CD4-positive, alpha-beta T cell (primary cell): ENCODE results near the gene TMCC3. TPM values are rescaled to one million over a fixed set of nuclear protein-coding genes. Genes with fewer than 3 reads are reported as not detected.
"Not testable (repeated sequence)": the region's sequence is repeated elsewhere in the genome, so short reads cannot be mapped to it uniquely, and the experiment has no call there.

Experiments
- ATAC-seq: fragments of 200-7000 bp; cut with Tn5 transposase; one replicate; pipeline ENCODE4 v1.10.0; 2022; ENCODE audit warnings: mild to moderate bottlenecking; ENCODE audit not compliant: poor library complexity
- CTCF ChIA-PET: fragments of 350-600 bp; sonication (Branson Sonifier 250); formaldehyde crosslinking; loops from one replicate; lab custom pipeline; 2021; ENCODE audit warnings: antibody characterized with exemption, inconsistent platforms; lab: Charles Lee
- POLR2A ChIA-PET: fragments of 350-600 bp; sonication (Branson Sonifier 250); formaldehyde crosslinking; loops from one replicate; lab custom pipeline; 2021; ENCODE audit warnings: antibody characterized with exemption, inconsistent platforms; lab: Charles Lee
- DNase-seq, 14 experiments: peaks; one replicate each; pipeline ENCODE4 v3.0.0-alpha.2; 2013 to 2020; ENCODE audit warnings: mixed read lengths in 2 of 14
- H3K27ac ChIP-seq, 2 donors: one replicate each; pipeline versions ENCODE4 v1.5.1 to v1.7.0; 2013; ENCODE audit warnings: low read length in 2 of 2, low read depth in 1 of 2, mild to moderate bottlenecking in 1 of 2
- H3K27me3 ChIP-seq, 2 experiments: 1 replicate in 1 of 2; 2 replicates in 1 of 2; pipeline versions ENCODE4 v1.6.1 to v1.7.0; 2013; ENCODE audit warnings: low read length in 2 of 2, control low read depth in 1 of 2, mild to moderate bottlenecking in 1 of 2, moderate library complexity in 1 of 2; ENCODE audit not compliant: insufficient read depth in 2 of 2, control insufficient read depth in 1 of 2
- H3K36me3 ChIP-seq: one replicate; pipeline ENCODE4 v1.6.1; 2013; ENCODE audit warnings: low read length, control low read depth; ENCODE audit not compliant: insufficient read depth
- H3K4me1 ChIP-seq: one replicate; pipeline ENCODE4 v1.6.1; 2013; ENCODE audit warnings: low read length, control low read depth; ENCODE audit not compliant: insufficient read depth
- H3K4me3 ChIP-seq: one replicate; pipeline ENCODE4 v1.5.1; 2013; ENCODE audit warnings: mild to moderate bottlenecking, low read length, moderate library complexity
- H3K9me3 ChIP-seq, 2 experiments: 1 replicate in 1 of 2; 2 replicates in 1 of 2; pipeline versions ENCODE4 v1.6.1 to v1.7.0; 2013; ENCODE audit warnings: low read length in 2 of 2, mild to moderate bottlenecking in 2 of 2, control low read depth in 1 of 2, moderate library complexity in 1 of 2; ENCODE audit not compliant: control insufficient read depth in 1 of 2, insufficient read depth in 1 of 2
- H3K27ac Mint-ChIP-seq: one replicate; pipeline ENCODE4 v1.8.0; 2020; ENCODE audit warnings: mixed read lengths
- H3K27me3 Mint-ChIP-seq: one replicate; pipeline ENCODE4 v1.8.0; 2021; ENCODE audit warnings: mixed read lengths
- H3K36me3 Mint-ChIP-seq: one replicate; pipeline ENCODE4 v1.8.0; 2021; ENCODE audit warnings: low read depth, mixed read lengths
- H3K4me1 Mint-ChIP-seq: one replicate; pipeline ENCODE4 v1.8.0; 2021; ENCODE audit warnings: low read depth, mixed read lengths
- H3K4me3 Mint-ChIP-seq: one replicate; pipeline ENCODE4 v1.8.0; 2020; ENCODE audit warnings: mild to moderate bottlenecking, mixed read lengths
- H3K9me3 Mint-ChIP-seq: one replicate; pipeline ENCODE4 v1.8.0; 2020; ENCODE audit warnings: mixed read lengths
- intact Hi-C, 2 experiments: fragments of 100-400 bp; cut with DNase I in 1 of 2; cut with micrococcal nuclease in 1 of 2; formaldehyde crosslinking; loops; one replicate each; pipeline versions ENCODE4 v1.15.1 to v1.9.0; 2023 to 2025; cut with DNase I, micrococcal nuclease
- total RNA-seq, 174 experiments: library from RNA in 2 of 174; stranded (reverse) in 2 of 174; gene quantifications; one replicate each; pipeline ENCODE4 v1.2.3 and lab custom pipeline; 2021 to 2026
- TF ChIP-seq, protein P1 (sequence below): fragments of 200-600 bp; IDR thresholded peaks from one replicate; pipeline ENCODE4 v1.8.0; 2022; ENCODE audit warnings: antibody characterized with exemption, mild to moderate bottlenecking

TMCC3 gene
- total RNA-seq, 2 experiments from 2014 or later: 0.78 to 1.3 TPM

DNA sequence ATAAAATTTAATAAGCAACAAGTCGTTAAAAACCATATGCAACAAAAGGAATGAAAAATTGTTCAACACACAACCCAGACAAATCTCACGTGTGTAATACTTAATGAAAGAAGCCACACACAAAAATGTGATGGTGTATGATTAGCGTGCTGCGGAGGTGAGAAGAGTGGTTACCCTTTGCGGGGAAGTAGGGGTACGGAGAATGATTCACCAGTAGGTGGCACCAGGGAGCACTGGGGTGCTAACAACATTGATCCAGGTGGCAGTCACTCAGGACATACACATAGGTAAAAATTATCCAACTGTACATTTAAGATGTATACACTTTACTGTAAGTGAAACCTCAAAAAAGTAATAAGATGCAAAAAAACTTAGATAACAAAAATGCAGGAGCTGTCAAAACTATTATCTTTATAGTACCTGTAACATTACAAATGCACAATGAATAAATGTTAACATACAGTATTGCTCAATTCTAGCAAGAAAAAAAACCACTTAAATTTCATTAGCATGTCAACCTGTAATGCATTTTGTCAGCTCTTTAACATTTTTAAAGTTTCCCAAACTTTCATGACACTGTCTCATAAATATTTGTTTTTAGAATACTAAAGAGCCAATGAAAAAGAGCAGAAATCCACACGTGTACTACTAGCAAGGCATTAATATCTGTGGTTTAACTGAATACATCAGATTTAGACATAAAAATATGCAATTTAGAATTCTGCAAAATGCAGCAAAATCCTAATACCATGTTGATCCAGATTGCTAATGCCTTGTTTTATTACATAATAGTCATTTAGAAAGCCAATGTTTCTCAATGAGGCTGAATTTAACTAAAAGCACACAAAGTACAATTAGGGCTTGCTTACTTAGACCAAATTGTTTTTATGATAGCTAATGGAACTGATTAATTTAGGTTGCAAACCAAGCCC, 46.7 kb downstream of the TMCC3 start:
- H3K9me3 ChIP-seq: no peaks in the 10 kb centered on the region
- no peak overlapping the region for H3K4me3 ChIP-seq
- no peaks in the 10 kb centered on the region for H3K36me3 Mint-ChIP-seq
- intact Hi-C loops: loop anchor here (2.0 to 10.0 kb wide), 5 partner anchors 159 to 931 kb away; no protein-coding TSS in a partner anchor
- no peak overlapping the region for H3K27ac Mint-ChIP-seq
- H3K27ac ChIP-seq: no peak overlapping the region
- no peaks in the 10 kb centered on the region for H3K36me3 ChIP-seq
- TF ChIP-seq, protein P1, sequence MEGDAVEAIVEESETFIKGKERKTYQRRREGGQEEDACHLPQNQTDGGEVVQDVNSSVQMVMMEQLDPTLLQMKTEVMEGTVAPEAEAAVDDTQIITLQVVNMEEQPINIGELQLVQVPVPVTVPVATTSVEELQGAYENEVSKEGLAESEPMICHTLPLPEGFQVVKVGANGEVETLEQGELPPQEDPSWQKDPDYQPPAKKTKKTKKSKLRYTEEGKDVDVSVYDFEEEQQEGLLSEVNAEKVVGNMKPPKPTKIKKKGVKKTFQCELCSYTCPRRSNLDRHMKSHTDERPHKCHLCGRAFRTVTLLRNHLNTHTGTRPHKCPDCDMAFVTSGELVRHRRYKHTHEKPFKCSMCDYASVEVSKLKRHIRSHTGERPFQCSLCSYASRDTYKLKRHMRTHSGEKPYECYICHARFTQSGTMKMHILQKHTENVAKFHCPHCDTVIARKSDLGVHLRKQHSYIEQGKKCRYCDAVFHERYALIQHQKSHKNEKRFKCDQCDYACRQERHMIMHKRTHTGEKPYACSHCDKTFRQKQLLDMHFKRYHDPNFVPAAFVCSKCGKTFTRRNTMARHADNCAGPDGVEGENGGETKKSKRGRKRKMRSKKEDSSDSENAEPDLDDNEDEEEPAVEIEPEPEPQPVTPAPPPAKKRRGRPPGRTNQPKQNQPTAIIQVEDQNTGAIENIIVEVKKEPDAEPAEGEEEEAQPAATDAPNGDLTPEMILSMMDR: peak; percentile 66
- H3K27me3 Mint-ChIP-seq: peaks cover 5% of the 10 kb centered on the region
- peaks cover 7% of the 10 kb centered on the region for H3K9me3 Mint-ChIP-seq
- no peak for ATAC-seq
- DNase-seq: peak; percentile 26 to 74 (median 40)
- CTCF ChIA-PET: interaction anchor here (1.1 kb wide), 1 partner anchor 8 kb away, joined by 3 read pairs; no protein-coding TSS in a partner anchor
- H3K27me3 ChIP-seq: peaks cover 0 to 5% of the 10 kb centered on the region in 2 experiments
- no peaks in the 10 kb centered on the region for H3K4me1 Mint-ChIP-seq
- H3K4me3 Mint-ChIP-seq: no peak overlapping the region
- POLR2A ChIA-PET: no interaction called here
- H3K4me1 ChIP-seq: no peaks in the 10 kb centered on the region

DNA sequence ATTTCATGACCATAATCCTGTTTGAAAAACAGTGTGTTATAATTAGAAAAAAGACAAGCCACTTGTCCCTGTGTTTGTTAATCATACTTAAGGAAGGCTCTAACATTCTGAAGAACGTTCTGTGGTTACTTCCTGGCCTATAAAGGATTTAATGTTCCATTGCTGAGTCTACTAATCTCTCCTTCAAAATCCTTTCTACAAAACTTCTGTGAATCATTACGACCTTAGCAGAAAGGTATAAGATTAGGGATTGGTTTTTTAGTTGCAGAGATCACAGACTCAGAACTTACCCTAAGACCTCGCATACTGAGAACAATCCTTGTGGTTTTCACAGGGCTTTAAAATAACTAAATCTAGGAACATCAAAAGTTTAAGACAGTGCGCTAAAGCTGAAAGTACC, 48.3 kb downstream of the TMCC3 start:
- H3K4me1 Mint-ChIP-seq: no peaks in the 10 kb centered on the region
- no peaks in the 10 kb centered on the region for H3K36me3 Mint-ChIP-seq
- TF ChIP-seq, protein P1: no peak
- ATAC-seq (no peak), DNase-seq (no peak)
- CTCF ChIA-PET: no interaction called here
- Histone ChIP-seq H3K36me3 (no peaks in the 10 kb centered on the region), H3K27me3 (peaks cover 0 to 5% of the 10 kb centered on the region in 2 experiments), H3K4me1 (no peaks in the 10 kb centered on the region), H3K4me3 (no peak overlapping the region), H3K27ac (no peak overlapping the region), H3K9me3 (no peaks in the 10 kb centered on the region)
- POLR2A ChIA-PET: no interaction called here
- H3K4me3 Mint-ChIP-seq: no peak overlapping the region
- no peak overlapping the region for H3K27ac Mint-ChIP-seq
- no peaks in the 10 kb centered on the region for H3K27me3 Mint-ChIP-seq
- peaks cover 6% of the 10 kb centered on the region for H3K9me3 Mint-ChIP-seq
- intact Hi-C loops: loop anchor here (2.0 to 10.0 kb wide), 5 partner anchors 160 to 933 kb away; no protein-coding TSS in a partner anchor

DNA sequence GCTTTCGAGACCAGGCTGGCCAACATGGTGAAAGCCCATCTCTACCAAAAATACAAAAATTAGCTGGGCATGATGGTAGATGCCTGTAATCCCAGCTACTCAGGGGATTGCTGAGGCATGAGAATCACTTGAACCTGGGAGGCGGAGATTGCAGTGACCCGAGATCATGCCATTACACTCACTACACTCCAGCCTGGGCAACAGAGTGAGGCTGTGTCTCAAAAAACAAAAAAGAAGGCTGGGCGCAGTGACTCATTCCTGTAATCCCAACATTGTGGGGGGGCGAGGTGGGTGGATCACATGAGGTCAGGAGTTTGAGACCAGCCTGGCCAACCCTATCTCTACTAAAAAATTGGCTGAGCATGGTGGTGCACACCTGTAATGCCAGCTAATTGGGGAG, 49.0 kb downstream of the TMCC3 start:
- DNase-seq, H3K4me1 ChIP-seq, POLR2A ChIA-PET, H3K4me3 Mint-ChIP-seq, H3K4me1 Mint-ChIP-seq, H3K27ac ChIP-seq, H3K36me3 ChIP-seq, CTCF ChIA-PET, H3K27me3 ChIP-seq, H3K36me3 Mint-ChIP-seq, ATAC-seq, H3K9me3 Mint-ChIP-seq, H3K27ac Mint-ChIP-seq, H3K27me3 Mint-ChIP-seq, H3K9me3 ChIP-seq, H3K4me3 ChIP-seq: not testable (repeated sequence)
- intact Hi-C loops: loop anchor here (5.0 to 10.0 kb wide), 4 partner anchors 161 to 933 kb away; no protein-coding TSS in a partner anchor
